ENCODE results near the gene F10. TPM values are rescaled to one million over a fixed set of nuclear protein-coding genes. Genes with fewer than 3 reads are reported as not detected.

F10 gene
- total and polyA plus RNA-seq, 4 donors = 2.5 to 18.8 (median 7.7) TPM

DNA sequence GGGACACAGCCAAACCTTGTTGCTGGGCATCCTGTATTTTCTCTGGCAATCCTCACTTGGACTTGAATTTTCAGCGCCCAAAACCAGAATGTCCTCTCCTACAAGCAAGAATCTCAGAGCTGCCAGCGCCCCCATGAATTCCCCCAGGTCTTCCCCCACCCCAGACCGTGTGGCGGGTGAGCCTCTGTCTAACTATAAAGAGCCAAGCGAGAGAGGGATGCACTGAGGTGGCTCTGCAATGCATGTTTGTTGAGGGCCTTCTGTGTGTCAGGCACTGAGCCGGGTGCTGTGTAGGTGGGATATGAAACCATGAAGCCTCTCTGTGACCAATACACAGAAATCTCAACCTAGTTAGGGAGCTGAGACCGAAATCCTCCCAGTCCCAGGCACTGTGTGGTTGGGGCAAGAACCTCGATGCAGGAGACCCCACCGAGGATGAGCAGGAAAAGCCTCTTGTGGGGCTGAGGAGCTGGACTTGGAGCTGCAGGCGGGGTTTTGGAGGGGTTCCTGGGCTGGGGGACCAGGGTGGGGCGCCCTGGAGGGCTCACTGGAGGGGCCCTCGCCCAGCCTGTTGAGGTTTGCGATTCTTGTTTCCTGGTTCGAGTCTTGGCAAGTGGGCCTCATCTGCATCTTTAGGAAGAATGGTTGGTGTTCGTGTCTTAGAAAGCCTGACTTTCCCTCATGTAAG lies 23.5 kb downstream of the F10 start:
- H3K4me3 ChIP-seq = no peak overlapping the region
- H3K27me3 ChIP-seq (ENCODE audit: control insufficient read depth in 3 of 3, insufficient read depth in 3 of 3, low read length in 2 of 3) = no peaks in the 10 kb centered on the region
- no peaks in the 10 kb centered on the region for H3K4me1 ChIP-seq (ENCODE audit: control insufficient read depth in 5 of 5, insufficient read depth in 5 of 5, low read length in 5 of 5)
- TF ChIP-seq CTCF (IDR thresholded peaks at IDR 0.05; ENCODE audit: control extremely low read depth, extremely low read depth) = no peak
- ATAC-seq (ENCODE audit: insufficient read depth, low FRiP score) = no peak
- no peaks in the 10 kb centered on the region for H3K9me3 ChIP-seq (ENCODE audit: control insufficient read depth in 4 of 4, insufficient read depth in 3 of 4, low read length in 3 of 4)
- H3K36me3 ChIP-seq (ENCODE audit: control insufficient read depth in 4 of 4, insufficient read depth in 4 of 4, low read length in 4 of 4) = no peaks in the 10 kb centered on the region
- no peak overlapping the region for H3K27ac ChIP-seq (ENCODE audit: low read depth in 1 of 2, low read length in 1 of 2)
- DNase-seq = no peak
- no peak overlapping the region for H3K9ac ChIP-seq (ENCODE audit: insufficient read depth in 1 of 2, low read length in 2 of 2)
- WGBS, 2 donors = 89 to 93% methylated on average over 15 of the region's 15 CpGs

- 87 to 89% methylated on average over 9 of the region's 9 CpGs for WGBS, 2 donors
- Histone ChIP-seq H3K9me3 (ENCODE audit: control insufficient read depth in 4 of 4, insufficient read depth in 3 of 4, low read length in 3 of 4) (no peaks in the 10 kb centered on the region), H3K27me3 (ENCODE audit: control insufficient read depth in 3 of 3, insufficient read depth in 3 of 3, low read length in 2 of 3) (peaks cover 0 to 3% (median 0%) of the 10 kb centered on the region in 3 donors), H3K36me3 (ENCODE audit: control insufficient read depth in 4 of 4, insufficient read depth in 4 of 4, low read length in 4 of 4) (no peaks in the 10 kb centered on the region), H3K4me3 (no peak overlapping the region), H3K4me1 (ENCODE audit: control insufficient read depth in 5 of 5, insufficient read depth in 5 of 5, low read length in 5 of 5) (peaks cover 0 to 1% (median 0%) of the 10 kb centered on the region in 5 donors), H3K27ac (ENCODE audit: low read depth in 1 of 2, low read length in 1 of 2) (no peak overlapping the region), H3K9ac (ENCODE audit: insufficient read depth in 1 of 2, low read length in 2 of 2) (no peak overlapping the region)
- TF ChIP-seq CTCF (IDR thresholded peaks at IDR 0.05; ENCODE audit: control extremely low read depth, extremely low read depth) = no peak
- no peak for ATAC-seq (ENCODE audit: insufficient read depth, low FRiP score)
- DNase-seq = no peak
Measured at GRCh38 chr13:113146750-113147149, 24.2 kb downstream of the F10 start.

- no peak for ATAC-seq (ENCODE audit: insufficient read depth, low FRiP score)
- peaks cover 0 to 6% (median 0%) of the 10 kb centered on the region in 5 donors for H3K4me1 ChIP-seq (ENCODE audit: control insufficient read depth in 5 of 5, insufficient read depth in 5 of 5, low read length in 5 of 5)
- WGBS, 2 donors = 85% methylated on average over 8 of the region's 8 CpGs
Measured at GRCh38 chr13:113147206-113147605, 24.6 kb downstream of the F10 start.

More at GRCh38 chr13:113147206-113147605, 24.6 kb downstream of the F10 start:
- no peak for DNase-seq
- peaks cover 0 to 6% (median 0%) of the 10 kb centered on the region in 3 donors for H3K27me3 ChIP-seq (ENCODE audit: control insufficient read depth in 3 of 3, insufficient read depth in 3 of 3, low read length in 2 of 3)
- no peak overlapping the region for H3K27ac ChIP-seq (ENCODE audit: low read depth in 1 of 2, low read length in 1 of 2)
- TF ChIP-seq CTCF (IDR thresholded peaks at IDR 0.05; ENCODE audit: control extremely low read depth, extremely low read depth) = no peak
- no peaks in the 10 kb centered on the region for H3K9me3 ChIP-seq (ENCODE audit: control insufficient read depth in 4 of 4, insufficient read depth in 3 of 4, low read length in 3 of 4)
- no peak overlapping the region for H3K9ac ChIP-seq (ENCODE audit: insufficient read depth in 1 of 2, low read length in 2 of 2)
- no peak overlapping the region for H3K4me3 ChIP-seq
- no peaks in the 10 kb centered on the region for H3K36me3 ChIP-seq (ENCODE audit: control insufficient read depth in 4 of 4, insufficient read depth in 4 of 4, low read length in 4 of 4)

Data from lung (tissue), 12 donors.